Measurements from ENCODE around the gene RBM20. TPM values are rescaled to one million over a fixed set of nuclear protein-coding genes. Genes with fewer than 3 reads are reported as not detected.

The RBM20 gene
- total RNA-seq, 1 donor from 2014 or later, result 3.3 TPM

DNA sequence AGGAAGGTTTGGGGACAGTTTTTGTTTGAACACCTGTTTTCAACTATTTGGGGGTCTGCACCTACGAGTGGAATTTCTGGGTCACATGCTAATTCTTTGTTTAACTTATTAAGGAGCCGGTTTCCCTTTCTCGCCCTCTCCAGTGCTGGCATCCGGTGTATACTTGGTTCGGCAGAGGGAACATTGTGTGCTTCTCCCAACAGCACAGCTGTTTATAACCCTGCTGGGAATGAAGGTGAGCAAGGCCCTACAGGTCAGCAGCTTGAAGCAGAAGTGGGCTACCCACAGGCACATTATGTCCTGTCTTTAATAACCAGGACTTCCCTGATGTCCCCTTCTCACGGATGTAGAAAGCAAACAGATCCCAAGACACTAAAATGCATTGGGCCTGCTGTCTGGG lies 140.1 kb downstream of the RBM20 start:
- Histone ChIP-seq H3K4me3 (ENCODE audit: low read depth, low read length) (no peak overlapping the region), H3K36me3 (ENCODE audit: control insufficient read depth, insufficient read depth, low read length) (no peaks in the 10 kb centered on the region), H3K27me3 (ENCODE audit: control insufficient read depth, insufficient read depth, low read length) (no peaks in the 10 kb centered on the region)
- TF ChIP-seq, protein P1, sequence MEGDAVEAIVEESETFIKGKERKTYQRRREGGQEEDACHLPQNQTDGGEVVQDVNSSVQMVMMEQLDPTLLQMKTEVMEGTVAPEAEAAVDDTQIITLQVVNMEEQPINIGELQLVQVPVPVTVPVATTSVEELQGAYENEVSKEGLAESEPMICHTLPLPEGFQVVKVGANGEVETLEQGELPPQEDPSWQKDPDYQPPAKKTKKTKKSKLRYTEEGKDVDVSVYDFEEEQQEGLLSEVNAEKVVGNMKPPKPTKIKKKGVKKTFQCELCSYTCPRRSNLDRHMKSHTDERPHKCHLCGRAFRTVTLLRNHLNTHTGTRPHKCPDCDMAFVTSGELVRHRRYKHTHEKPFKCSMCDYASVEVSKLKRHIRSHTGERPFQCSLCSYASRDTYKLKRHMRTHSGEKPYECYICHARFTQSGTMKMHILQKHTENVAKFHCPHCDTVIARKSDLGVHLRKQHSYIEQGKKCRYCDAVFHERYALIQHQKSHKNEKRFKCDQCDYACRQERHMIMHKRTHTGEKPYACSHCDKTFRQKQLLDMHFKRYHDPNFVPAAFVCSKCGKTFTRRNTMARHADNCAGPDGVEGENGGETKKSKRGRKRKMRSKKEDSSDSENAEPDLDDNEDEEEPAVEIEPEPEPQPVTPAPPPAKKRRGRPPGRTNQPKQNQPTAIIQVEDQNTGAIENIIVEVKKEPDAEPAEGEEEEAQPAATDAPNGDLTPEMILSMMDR (IDR thresholded peaks at IDR 0.05; ENCODE audit: insufficient read depth, low read length, poor library complexity, severe bottlenecking), result no peak
- DNase-seq (ENCODE audit: low read depth), result no peak

DNA sequence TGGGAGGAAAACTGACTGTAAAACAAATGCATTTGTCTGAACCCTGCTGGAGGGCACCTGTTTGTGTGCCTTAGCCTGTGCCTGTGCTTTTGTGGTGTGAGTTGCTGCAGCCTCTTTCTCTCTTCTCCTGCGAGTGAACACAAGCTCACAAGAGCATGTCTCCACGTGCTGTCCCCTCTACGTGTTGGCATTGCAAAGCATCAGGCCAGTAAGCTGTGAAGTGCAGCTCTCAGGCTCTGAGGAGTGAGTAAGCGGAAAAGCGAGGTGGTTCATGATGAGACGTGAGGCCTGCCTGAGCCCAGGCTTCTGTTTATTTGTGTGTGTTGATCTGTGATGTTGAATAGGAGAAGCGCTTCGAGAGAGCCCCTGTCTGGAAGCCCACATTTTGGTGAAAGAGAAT lies 142.0 kb downstream of the RBM20 start:
- TF ChIP-seq, protein P1 (IDR thresholded peaks at IDR 0.05; ENCODE audit: insufficient read depth, low read length, poor library complexity, severe bottlenecking), result no peak
- Histone ChIP-seq H3K4me3 (ENCODE audit: low read depth, low read length) (no peak overlapping the region), H3K27me3 (ENCODE audit: control insufficient read depth, insufficient read depth, low read length) (no peaks in the 10 kb centered on the region), H3K36me3 (ENCODE audit: control insufficient read depth, insufficient read depth, low read length) (no peaks in the 10 kb centered on the region)
- no peak for DNase-seq (ENCODE audit: low read depth)

DNA sequence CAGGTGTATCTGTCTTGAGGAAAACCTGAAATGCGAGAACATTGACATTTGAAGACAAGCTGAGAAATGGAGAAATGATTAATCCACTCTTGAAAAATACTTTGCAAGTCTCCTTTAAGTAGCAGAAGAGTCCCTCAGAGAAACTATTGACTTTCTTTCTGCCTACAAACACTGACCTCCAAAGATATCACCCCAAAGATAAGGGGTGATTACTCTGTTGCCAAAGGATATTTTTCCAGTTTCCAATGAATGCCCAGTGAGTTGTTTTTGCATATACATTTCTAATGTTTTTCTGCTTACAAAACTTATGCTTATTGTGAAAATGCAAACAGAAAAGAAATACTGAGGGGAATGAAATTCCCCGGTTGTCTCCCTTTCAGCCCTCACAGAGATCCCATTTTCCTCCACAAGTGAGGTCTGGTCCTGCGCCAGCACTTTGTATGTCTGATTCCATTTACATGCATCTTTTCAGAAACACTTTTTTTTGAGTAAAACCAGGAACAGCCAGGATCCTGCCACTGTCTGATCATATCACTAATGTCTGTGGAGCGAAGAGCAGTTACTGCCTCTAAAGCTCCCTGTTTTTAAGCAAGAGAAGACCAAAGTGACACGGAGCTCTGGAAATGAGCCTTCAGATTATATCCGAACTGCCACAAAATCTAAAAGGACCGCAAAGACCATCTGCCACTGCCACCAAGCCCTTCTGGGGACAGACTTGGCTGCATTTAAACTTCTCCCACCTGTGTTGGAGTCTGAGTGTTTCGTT lies 144.7 kb downstream of the RBM20 start:
- no peaks in the 10 kb centered on the region for H3K36me3 ChIP-seq (ENCODE audit: control insufficient read depth, insufficient read depth, low read length)

DNA sequence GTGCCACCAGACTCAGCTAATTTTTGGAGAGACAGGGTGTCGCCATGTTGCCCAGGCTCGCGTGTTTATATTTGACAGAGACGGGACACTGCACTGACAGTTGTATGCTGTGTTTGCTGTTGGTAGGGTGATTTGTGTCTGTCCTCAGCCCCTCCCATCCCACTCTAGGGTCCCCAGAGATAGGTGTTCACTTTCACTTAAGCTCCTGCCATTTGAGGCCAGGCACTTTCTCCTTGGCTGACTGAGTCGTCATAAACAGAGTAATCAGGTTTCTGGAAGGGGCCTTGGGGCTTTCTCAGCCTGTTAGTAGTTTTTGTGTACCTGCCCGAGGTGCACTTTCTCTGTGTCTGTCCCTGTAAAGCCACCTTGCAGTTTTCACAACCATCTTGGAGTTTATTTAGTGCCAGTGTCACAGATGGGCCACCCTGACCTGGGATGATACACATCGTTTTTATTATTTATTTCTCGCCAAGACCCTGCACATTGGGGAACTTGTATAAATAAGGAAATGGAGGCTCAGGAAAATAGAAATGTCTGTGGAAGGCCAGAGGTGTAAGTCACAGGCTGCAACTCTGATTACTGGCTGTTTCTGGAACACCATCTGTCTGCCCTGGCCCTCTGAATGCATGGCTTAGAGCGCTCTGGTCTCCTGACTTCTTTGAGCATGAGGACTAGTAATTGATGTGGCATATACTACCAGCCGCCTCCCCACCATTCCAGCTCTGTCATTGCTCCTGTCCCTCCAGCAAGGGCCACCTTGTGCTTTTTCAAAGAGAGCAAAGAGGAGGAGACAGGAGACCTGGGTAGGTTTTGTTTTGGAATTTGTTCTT lies 145.7 kb downstream of the RBM20 start:
- Histone ChIP-seq H3K4me3 (ENCODE audit: low read depth, low read length) (no peak overlapping the region), H3K27me3 (ENCODE audit: control insufficient read depth, insufficient read depth, low read length) (no peaks in the 10 kb centered on the region), H3K36me3 (ENCODE audit: control insufficient read depth, insufficient read depth, low read length) (no peaks in the 10 kb centered on the region)
- TF ChIP-seq, protein P1 (IDR thresholded peaks at IDR 0.05; ENCODE audit: insufficient read depth, low read length, poor library complexity, severe bottlenecking), result no peak
- no peak for DNase-seq (ENCODE audit: low read depth)

More for the DNA sequence above, 144.7 kb downstream of the RBM20 start:
- no peaks in the 10 kb centered on the region for H3K27me3 ChIP-seq (ENCODE audit: control insufficient read depth, insufficient read depth, low read length)
- TF ChIP-seq, protein P1 (IDR thresholded peaks at IDR 0.05; ENCODE audit: insufficient read depth, low read length, poor library complexity, severe bottlenecking), result no peak
- DNase-seq (ENCODE audit: low read depth), result no peak
- no peak overlapping the region for H3K4me3 ChIP-seq (ENCODE audit: low read depth, low read length)

DNA sequence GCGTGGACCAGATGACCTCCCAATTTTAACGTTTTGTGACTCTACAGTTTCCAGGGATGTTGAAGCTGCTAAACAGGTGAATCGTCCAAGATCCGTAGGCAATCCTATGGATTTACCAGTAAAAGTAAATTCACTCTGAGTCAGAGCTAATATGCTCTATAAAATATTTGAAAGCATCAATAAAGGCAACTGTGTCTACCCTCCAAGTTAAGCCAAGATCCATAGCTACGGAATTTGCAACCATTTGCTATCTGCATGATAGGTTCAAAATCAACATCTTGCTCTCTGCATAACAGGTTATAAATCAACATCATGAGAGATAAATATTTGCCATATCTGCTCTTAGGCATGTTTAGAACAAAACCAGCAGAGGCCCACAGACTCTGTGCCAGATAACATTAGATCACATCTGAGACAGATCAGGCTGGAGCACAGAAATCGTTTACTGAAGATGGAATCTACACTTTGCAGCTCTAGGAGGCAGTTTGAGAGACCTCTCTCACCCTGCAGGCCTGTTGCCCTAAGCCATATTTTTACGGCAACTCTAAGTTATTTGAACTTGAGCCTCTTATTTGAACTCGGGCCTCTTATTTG lies 146.9 kb downstream of the RBM20 start:
- H3K36me3 ChIP-seq (ENCODE audit: control insufficient read depth, insufficient read depth, low read length), result no peaks in the 10 kb centered on the region
- no peak overlapping the region for H3K4me3 ChIP-seq (ENCODE audit: low read depth, low read length)
- TF ChIP-seq, protein P1 (IDR thresholded peaks at IDR 0.05; ENCODE audit: insufficient read depth, low read length, poor library complexity, severe bottlenecking), result no peak
- no peaks in the 10 kb centered on the region for H3K27me3 ChIP-seq (ENCODE audit: control insufficient read depth, insufficient read depth, low read length)
- DNase-seq (ENCODE audit: low read depth), result no peak
